Stimulated activated CD8-positive, alpha-beta memory T cell treated with anti-CD3 and anti-CD28 coated beads, Interleukin-7, amount 100 ng/mL, for 24 hours (primary cell): ENCODE data around the gene COL9A2.

Experiments
- DNase-seq: peaks from one replicate; pipeline ENCODE4 v3.0.0-alpha.2; 2020; ENCODE audit warnings: low read depth

COL9A2 gene

GRCh38 chr1:40303051-40303771 lies 13.9 kb downstream of the COL9A2 start:
- DNase-seq: no peak

DNA sequence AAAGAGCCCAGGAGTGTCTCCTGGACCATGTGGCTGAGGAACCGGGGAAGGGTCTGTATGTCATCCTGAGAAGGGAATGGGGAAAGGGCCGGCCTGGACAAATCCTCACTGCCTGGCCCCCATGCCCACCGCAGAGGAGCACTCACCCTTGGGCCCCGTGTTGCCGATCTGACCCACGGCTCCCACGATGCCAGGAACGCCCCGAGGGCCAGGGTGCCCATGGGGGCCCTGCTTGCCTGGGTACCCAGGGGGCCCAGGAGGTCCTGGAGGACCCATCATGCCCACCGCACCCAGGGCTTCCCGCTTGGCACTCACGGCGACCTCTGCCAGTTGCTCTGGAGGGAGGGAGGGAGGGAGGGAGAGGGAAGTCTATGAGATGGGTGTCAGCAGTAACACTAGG lies 14.6 kb downstream of the COL9A2 start:
- no peak for DNase-seq

- DNase-seq: no peak
Measured at GRCh38 chr1:40301541-40302299, 15.4 kb downstream of the COL9A2 start.

GRCh38 chr1:40301066-40301465 lies 16.0 kb downstream of the COL9A2 start:
- no peak for DNase-seq

- no peak for DNase-seq
Measured at GRCh38 chr1:40300651-40301050, 16.4 kb downstream of the COL9A2 start.

- DNase-seq: no peak
Measured at GRCh38 chr1:40300249-40300567, 16.9 kb downstream of the COL9A2 start.

GRCh38 chr1:40299366-40300248 lies 17.5 kb downstream of the COL9A2 start:
- DNase-seq: no peak

GRCh38 chr1:40291293-40291692 lies 25.8 kb downstream of the COL9A2 start:
- no peak for DNase-seq

- no peak for DNase-seq
Measured at GRCh38 chr1:40281853-40282252, 35.2 kb downstream of the COL9A2 start.

GRCh38 chr1:40276122-40276521 lies 41.0 kb downstream of the COL9A2 start:
- no peak for DNase-seq

DNA sequence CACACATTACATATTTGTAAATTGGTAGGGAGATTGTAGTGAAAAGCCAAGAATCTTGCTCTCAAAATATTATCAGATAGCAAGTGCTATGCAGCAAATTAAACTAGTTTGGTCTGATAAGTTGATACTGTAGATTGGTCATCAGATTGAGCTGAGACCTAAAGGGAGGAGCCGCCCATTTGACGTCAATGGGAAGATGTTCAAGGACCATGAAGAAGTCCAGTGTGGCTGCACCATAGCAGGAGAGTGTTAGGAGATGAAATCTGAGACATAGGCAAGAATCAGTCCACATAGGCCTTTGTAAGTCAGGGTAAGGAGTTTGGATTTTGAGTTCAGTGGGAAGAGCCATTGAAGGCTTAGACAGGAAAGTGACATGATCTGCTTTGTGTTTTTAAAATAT lies 42.8 kb downstream of the COL9A2 start:
- DNase-seq: no peak

GRCh38 chr1:40273547-40274166 lies 43.4 kb downstream of the COL9A2 start:
- no peak for DNase-seq

DNA sequence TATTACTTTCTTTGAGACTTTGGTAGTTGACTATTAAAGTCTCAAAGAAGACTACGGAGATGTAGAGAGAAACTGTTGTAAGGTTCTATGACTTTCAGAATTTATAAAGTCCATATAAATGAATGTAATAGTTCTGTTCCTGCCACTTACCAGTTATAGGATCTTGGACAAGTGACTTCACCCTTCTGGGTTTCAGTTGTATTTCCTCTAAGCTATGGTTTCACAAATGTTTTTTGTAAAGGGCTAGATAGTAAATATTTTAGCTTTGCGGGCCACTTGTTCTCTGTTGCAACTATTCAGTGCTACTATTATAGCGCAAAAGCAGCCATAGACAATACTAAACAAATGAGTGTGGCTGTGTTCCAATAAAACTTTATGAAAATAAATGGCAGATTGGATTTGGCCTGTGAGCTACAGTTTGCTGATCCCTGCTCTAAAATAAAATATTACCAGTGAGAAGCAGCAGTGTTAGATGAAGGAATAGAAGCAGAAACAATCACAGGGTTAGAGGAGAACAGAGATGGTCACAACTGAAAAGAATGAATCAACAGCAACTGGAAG lies 44.4 kb downstream of the COL9A2 start:
- DNase-seq: no peak

DNA sequence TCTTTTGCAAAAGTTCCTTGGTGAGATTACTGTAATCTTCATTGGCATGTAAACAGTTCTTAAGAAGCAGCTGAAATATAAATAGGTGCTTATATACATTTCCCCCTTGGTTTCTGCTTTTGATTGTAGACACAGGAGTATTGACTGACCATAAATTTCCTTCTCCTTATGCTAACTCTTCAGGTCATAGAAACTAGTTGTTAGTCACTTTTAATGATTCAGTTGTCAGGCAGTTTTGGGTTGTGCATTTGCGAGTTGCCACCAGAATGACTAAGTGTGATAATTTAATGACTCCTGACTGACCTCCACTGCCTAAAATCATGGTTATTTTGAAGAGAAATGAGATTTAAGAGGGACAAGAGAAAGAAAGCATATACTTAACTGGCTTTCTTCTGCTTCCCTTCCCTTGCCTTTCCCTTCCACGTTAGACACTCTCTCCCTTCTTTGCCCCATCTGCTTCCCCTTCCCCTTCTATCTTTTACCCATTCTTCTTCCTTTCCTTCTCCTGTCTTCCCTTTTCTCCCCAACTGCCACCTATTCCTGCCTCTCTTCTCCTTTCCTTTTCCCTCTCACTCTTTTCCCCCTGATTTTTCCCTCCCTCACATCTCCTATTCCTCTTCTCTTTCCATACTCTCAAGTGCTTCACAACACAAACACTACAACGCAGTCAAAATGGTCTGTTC lies 46.8 kb downstream of the COL9A2 start:
- no peak for DNase-seq

DNA sequence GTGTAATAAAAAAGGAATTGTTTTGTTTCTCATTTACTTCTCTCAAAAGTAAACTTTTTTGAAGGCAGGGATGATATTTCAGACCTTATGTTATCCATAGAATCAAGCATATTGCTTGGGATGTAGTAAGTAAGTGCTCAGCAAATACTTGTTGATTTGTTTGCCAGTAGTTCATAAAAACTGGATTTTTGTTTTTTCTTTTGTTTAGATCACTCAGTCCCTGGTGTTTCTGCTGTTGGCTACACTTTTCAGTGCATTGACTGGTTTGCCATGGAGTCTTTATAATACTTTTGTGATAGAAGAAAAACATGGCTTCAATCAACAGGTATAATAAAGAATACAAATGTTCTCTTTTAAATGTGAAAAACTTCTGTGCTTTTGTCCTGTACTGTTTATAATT lies 48.9 kb downstream of the COL9A2 start:
- no peak for DNase-seq

DNA sequence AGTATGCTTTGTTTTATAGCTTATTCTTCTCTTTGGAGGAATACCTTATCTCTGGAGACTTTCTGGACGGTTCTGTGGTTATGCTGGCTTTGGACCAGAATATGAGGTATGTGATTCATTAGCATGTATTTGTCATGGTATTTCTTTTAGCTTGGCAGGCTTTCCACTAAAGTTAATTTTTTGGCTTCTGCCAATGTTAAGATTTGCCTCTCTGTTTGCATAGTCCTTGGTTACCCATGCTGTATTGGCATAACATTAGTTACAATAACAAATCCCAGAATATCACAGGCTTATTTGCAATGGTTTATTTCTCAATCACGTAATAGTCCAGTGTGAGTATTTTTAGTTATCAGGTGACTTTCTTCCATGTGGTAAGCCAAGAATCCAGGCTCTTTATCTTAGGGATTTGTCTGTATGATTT lies 49.3 kb downstream of the COL9A2 start:
- no peak for DNase-seq

DNA sequence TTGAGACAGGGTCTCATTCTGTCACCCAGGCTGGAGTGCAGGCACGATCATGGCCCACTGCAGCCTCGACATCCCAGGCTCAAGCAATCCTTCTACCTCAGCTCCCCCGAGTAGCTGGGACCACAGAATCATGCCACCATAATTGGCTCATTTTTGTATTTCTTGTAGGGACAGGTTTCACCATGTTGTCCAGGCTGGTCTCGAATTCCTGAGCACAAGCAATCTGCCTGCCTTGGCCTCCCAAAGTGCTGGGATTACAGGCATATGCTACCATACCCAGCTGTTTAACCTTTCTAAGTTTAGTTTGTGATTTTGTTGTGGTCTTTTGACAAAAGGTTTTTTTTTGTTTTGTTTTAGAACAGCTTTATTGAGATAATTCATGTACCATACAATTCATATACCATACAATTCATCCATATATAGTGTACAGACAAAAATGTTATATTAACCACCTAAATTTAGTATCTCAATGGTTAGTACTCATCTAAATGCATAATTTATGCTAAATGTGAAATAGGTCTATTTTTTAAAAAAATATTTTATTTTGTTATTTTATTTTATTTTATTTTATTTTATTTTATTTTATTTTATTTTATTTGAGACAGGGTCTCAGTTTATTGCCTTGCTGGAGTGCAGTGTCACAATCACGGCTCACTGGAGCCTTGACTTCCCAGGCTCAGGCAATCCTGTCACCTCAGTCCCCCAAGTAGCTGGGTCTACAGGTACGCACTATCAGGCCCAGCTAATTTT lies 50.1 kb downstream of the COL9A2 start:
- no peak for DNase-seq

GRCh38 chr1:40265919-40266318 lies 51.2 kb downstream of the COL9A2 start:
- DNase-seq: no peak

- DNase-seq: no peak
Measured at GRCh38 chr1:40265298-40265697, 51.8 kb downstream of the COL9A2 start.

- no peak for DNase-seq
Measured at GRCh38 chr1:40264354-40264781, 52.7 kb downstream of the COL9A2 start.

DNA sequence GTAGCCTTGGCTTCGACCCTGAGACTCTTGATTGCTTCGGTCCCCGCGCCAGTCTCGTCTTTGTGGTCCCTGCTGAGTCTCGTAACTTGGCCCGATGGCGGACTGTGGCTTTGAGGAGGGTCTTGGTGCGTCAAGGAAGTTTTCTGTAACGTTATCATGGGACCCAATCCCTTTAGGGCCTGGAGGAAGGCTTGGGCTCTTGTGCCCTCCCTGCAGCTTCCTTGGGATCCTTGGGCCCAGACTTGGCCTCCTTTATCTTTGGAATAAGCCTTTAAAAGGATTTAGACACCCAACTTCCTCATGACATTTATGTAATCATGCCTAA lies 58.7 kb downstream of the COL9A2 start:
- DNase-seq: no peak
